SKM-1 treated with dmso at 0.1 percent for 144 hours (cell line): ENCODE results near the gene REXO5.

Experiments used
- DNase-seq: peaks from one replicate; lab custom pipeline; 2025; ENCODE audit not compliant: unreplicated experiment; lab: John Stamatoyannopoulos, UW

Gene REXO5

GRCh38 chr16:20871941-20872815 lies 65.9 kb downstream of the REXO5 start:
- DNase-seq = no peak

- DNase-seq = no peak
Measured at GRCh38 chr16:20873331-20873730, 67.0 kb downstream of the REXO5 start.

GRCh38 chr16:20874088-20874581 lies 67.8 kb downstream of the REXO5 start:
- DNase-seq = no peak

GRCh38 chr16:20875355-20875650 lies 69.0 kb downstream of the REXO5 start:
- DNase-seq = no peak

GRCh38 chr16:20878682-20879147 lies 72.4 kb downstream of the REXO5 start:
- no peak for DNase-seq

GRCh38 chr16:20879175-20880040 lies 73.1 kb downstream of the REXO5 start:
- DNase-seq = no peak

GRCh38 chr16:20880867-20881502 lies 74.7 kb downstream of the REXO5 start:
- no peak for DNase-seq

- DNase-seq = no peak
Measured at GRCh38 chr16:20881503-20881878, 75.2 kb downstream of the REXO5 start.

GRCh38 chr16:20883554-20884239 lies 77.4 kb downstream of the REXO5 start:
- DNase-seq = no peak

GRCh38 chr16:20884240-20884556 lies 77.9 kb downstream of the REXO5 start:
- no peak for DNase-seq

- no peak for DNase-seq
Measured at GRCh38 chr16:20886320-20886719, 80.0 kb downstream of the REXO5 start.

- no peak for DNase-seq
Measured at GRCh38 chr16:20887207-20887606, 80.9 kb downstream of the REXO5 start.

- DNase-seq = no peak
Measured at GRCh38 chr16:20889625-20890275, 83.4 kb downstream of the REXO5 start.

- DNase-seq = no peak
Measured at GRCh38 chr16:20894388-20894787, 88.1 kb downstream of the REXO5 start.

GRCh38 chr16:20897253-20897897 lies 91.0 kb downstream of the REXO5 start:
- no peak for DNase-seq

GRCh38 chr16:20897922-20898321 lies 91.6 kb downstream of the REXO5 start:
- DNase-seq = no peak

GRCh38 chr16:20899071-20899470 lies 92.7 kb downstream of the REXO5 start:
- DNase-seq = no peak
